Measurements from ENCODE around the gene CARD14. TPM values are rescaled to one million over a fixed set of nuclear protein-coding genes. Genes with fewer than 3 reads are reported as not detected.

The CARD14 gene
- total RNA-seq, 1 experiment from 2014 or later, result 16.5 TPM

Other genes starting within 250 kb of the CARD14 start
- 41.7 and 44.1 TPM in 2 replicates for gene TBC1D16, start 134.2 kb upstream of the CARD14 start, total RNA-seq (2021)
- gene CCDC40, start 133.4 kb upstream of the CARD14 start, total RNA-seq (2021), result 11.0 and 14.2 TPM in 2 replicates
- gene GAA, start 68.4 kb upstream of the CARD14 start, total RNA-seq (2021), result 86.9 and 126 TPM in 2 replicates
- 114 and 125 TPM in 2 replicates for gene EIF4A3, start 22.9 kb upstream of the CARD14 start, total RNA-seq (2021)
- 28.4 and 45.4 TPM in 2 replicates for gene SGSH, start 50.3 kb downstream of the CARD14 start, total RNA-seq (2021)
- gene SLC26A11, start 50.4 kb downstream of the CARD14 start, total RNA-seq (2021), result 12.4 and 14.1 TPM in 2 replicates
- 179 and 207 TPM in 2 replicates for gene RNF213, start 90.8 kb downstream of the CARD14 start, total RNA-seq (2021)
- gene ENDOV, start 245.1 kb downstream of the CARD14 start, total RNA-seq (2021), result 50.3 and 84.8 TPM in 2 replicates

Data from PC-9 (cell line).